Measurements from ENCODE around the gene TMEM218.

Gene TMEM218

GRCh38 chr11:125111343-125112207 lies at the start of gene TMEM218:
Gene TMEM218, minus strand, starts transcription at chr11:125111626. Its CDS starts 9,385 bp downstream, at chr11:125102241.
- in situ Hi-C loops (cut with HindIII; ENCODE audit: low sequenced_read_pairs), result no loop called here

GRCh38 chr11:125157953-125158680 lies 46.7 kb upstream of the TMEM218 start:
- in situ Hi-C loops (cut with HindIII; ENCODE audit: low sequenced_read_pairs), result no loop called here

- in situ Hi-C loops (cut with HindIII; ENCODE audit: low sequenced_read_pairs), result no loop called here
Observed at GRCh38 chr11:125157118-125157733, 45.8 kb upstream of the TMEM218 start.

DNA sequence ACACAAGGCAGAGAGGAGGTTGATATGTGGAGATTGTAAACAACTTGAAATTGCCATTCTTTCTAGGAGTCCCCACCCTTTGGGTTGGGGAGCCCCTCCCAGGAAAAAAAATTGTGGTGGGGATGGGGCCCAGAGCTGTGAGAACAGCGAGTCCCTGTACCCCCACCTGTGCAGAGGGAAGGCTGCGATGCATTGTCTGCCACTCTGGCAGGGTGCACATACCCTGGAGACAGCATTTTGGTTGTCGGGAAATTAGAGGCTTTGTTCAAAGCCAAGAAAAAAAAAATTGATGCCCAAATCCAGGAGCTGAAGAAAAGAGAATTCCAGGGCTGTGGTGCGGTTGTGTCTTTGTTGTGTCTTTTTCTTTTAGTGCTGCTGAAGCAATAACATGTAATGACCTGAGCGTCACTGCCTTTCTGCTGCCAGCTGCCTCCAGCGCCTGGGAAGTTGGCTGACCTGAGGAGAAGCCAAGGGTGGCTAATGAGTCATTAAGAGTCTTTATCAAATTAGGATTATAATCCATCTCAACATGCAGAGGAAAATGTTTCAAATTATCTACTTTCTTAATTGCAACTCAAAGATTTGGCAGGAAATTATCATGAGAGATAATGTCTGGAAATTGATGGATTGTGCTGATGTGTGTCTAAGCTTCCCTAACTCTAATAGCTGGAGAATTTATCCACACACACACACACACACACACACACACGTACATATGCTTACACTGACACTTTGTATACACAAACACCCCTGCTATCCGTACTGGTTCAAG lies 45.1 kb upstream of the TMEM218 start:
- in situ Hi-C loops (cut with HindIII; ENCODE audit: low sequenced_read_pairs), result no loop called here

DNA sequence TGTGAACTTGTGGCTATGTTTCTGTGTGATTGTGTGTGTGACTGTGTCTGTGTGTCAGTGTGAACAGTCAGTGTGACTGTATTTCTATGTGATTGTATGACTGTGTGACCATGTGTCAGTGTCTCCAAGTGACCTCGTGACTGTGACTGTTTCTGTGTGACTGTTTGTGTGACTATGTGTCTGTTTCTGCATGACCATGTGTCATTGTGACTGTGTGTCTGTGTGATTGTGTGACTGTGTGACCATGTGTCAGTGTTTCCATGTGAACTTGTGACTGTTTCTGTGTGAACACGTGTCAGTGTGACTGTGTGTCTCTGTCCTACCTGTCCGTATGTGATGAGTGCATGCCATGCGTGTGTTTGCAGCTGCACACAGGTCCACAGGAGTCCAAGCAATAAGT lies 44.3 kb upstream of the TMEM218 start:
- in situ Hi-C loops (cut with HindIII; ENCODE audit: low sequenced_read_pairs), result no loop called here

DNA sequence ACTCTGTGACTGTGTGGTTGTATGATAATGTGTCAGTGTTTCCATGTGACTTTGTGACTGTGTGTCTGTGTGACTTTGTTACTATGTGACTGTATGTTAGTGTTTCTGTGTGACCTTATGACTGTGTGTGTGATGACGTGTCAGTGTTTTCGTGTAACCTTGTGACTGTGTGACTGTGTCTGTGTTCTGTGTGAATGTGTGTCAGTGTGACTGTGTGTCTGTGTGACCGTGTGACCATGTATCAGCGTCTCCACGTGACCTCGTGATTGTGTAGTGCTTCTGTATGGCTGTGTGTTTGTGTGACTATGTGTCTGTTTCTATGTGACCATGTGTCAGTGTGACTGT lies 43.6 kb upstream of the TMEM218 start:
- in situ Hi-C loops (cut with HindIII; ENCODE audit: low sequenced_read_pairs), result no loop called here

DNA sequence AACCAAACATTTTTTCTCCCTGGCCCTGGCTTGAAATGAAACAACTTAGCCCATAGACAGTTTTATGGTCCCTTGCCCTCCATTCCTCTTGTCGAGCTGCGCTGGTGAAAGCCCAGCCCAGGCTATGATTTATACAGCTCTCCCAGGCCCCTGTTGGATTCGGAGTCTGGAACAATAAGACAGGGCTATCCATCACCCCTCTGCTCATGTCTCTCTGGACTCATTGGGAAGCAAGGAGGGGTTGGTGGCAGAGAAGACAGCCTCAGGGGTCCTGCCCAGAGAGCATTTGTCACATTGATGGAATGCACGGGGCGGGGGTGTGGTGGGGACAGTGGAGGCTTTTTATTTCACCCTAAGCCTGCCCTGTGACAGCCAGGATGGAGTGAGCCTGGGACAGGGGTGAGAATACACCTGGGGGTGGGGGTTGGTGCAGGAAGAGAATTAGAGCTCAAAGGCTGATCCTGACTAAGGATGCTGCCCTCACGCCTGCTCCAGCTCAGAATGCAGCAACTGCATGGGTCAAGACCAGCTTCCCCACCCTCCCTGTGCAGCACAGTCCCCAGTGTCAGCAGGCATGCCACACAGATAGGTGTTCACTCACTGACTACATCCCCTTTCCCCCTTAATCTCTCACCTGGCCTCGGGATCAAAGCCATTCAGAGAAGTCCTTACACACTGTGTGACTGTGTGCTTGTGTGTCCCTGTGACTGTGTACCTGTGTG lies 43.1 kb upstream of the TMEM218 start:
- in situ Hi-C loops (cut with HindIII; ENCODE audit: low sequenced_read_pairs), result no loop called here

GRCh38 chr11:125153837-125154236 lies 42.4 kb upstream of the TMEM218 start:
- in situ Hi-C loops (cut with HindIII; ENCODE audit: low sequenced_read_pairs), result no loop called here

- in situ Hi-C loops (cut with HindIII; ENCODE audit: low sequenced_read_pairs), result no loop called here
Observed at GRCh38 chr11:125148743-125149142, 37.3 kb upstream of the TMEM218 start.

GRCh38 chr11:125148011-125148410 lies 36.6 kb upstream of the TMEM218 start:
- in situ Hi-C loops (cut with HindIII; ENCODE audit: low sequenced_read_pairs), result no loop called here

DNA sequence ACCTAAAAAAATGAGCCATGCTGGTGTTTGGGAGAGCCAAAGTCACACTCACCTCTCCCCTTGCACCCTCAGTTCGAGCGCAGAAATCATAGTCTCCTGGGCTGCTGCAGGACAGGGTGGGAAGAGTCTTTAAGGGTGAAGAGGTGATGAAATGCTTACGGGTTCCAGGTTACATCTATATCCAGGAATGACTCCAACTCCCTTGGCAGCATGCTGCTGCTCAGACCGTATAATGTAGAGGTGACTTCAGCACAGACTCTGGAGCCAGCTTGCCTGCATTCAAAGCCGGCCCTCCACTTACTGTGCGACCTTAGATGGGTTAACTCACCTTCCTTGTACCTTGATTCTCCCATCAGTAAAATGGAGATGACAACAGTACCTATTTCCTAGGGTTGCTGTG lies 35.9 kb upstream of the TMEM218 start:
- in situ Hi-C loops (cut with HindIII; ENCODE audit: low sequenced_read_pairs), result no loop called here

GRCh38 chr11:125146232-125146631 lies 34.8 kb upstream of the TMEM218 start:
- in situ Hi-C loops (cut with HindIII; ENCODE audit: low sequenced_read_pairs), result no loop called here

DNA sequence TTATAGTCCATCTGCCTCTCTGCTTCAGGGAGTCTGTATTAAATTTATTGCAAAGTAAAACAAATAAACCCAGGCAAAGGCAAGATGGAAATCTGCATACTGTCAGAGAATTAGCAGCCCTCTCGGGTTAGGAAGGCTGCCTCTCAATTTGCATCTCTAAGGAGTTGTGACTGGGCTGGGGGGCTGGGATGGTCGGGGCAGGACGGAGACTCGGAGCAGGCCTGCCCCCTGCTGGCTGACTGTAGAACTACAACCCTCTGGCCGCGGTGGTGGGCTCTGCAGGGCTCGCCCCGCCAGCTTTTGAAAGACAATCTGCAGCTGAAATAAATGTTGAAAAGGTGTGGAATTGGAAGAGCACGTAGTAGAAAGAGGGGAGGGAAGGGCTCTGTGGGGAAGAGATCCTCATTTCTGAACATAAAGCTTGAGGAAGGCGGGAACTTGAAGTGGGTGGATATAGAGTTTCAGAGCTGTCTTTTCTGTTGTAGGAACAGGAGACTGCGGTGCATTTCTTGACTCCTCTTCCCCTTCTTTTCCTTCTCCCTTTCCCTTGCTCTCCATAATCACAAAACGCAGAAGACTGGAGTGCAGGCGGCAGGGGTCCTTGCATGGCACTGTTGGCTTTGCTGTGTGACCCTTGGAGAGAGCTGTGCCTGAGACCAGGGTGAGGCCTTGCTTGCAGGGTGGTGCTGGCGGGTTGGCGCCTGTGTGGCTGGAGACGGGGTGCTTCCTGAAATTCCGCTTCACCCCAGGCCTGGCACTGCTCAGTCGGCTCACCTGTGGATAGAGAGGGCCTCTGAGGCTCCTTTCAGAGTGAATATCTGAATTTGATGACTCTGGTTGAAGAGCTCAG lies 30.5 kb upstream of the TMEM218 start:
- in situ Hi-C loops (cut with HindIII; ENCODE audit: low sequenced_read_pairs), result no loop called here

GRCh38 chr11:125141178-125141577 lies 29.8 kb upstream of the TMEM218 start:
- in situ Hi-C loops (cut with HindIII; ENCODE audit: low sequenced_read_pairs), result no loop called here

GRCh38 chr11:125140233-125140632 lies 28.8 kb upstream of the TMEM218 start:
- in situ Hi-C loops (cut with HindIII; ENCODE audit: low sequenced_read_pairs), result no loop called here

DNA sequence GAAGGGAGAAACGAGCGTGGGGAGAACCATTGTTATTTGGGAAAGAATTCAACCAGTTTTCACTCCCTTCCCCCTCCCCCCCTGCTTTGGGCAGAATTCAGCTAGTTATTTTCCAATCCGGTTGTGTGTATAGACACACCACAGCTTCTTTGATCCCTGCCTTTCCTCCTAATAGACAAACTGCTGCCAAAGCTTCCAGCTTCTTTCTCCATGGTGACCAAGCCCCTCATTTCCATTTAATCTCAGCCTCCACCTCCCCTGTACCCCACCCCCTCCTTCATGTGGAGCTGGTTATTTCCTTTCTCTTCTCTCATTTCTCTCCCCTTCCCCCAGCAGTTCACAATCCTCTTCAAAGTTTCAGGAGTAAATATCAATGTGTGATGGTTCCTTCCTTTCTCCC lies 28.4 kb upstream of the TMEM218 start:
- in situ Hi-C loops (cut with HindIII; ENCODE audit: low sequenced_read_pairs), result no loop called here

- in situ Hi-C loops (cut with HindIII; ENCODE audit: low sequenced_read_pairs), result no loop called here
Observed at GRCh38 chr11:125138966-125139365, 27.5 kb upstream of the TMEM218 start.

GRCh38 chr11:125136001-125136400 lies 24.6 kb upstream of the TMEM218 start:
- in situ Hi-C loops (cut with HindIII; ENCODE audit: low sequenced_read_pairs), result no loop called here

GRCh38 chr11:125132596-125132995 lies 21.2 kb upstream of the TMEM218 start:
- in situ Hi-C loops (cut with HindIII; ENCODE audit: low sequenced_read_pairs), result no loop called here

DNA sequence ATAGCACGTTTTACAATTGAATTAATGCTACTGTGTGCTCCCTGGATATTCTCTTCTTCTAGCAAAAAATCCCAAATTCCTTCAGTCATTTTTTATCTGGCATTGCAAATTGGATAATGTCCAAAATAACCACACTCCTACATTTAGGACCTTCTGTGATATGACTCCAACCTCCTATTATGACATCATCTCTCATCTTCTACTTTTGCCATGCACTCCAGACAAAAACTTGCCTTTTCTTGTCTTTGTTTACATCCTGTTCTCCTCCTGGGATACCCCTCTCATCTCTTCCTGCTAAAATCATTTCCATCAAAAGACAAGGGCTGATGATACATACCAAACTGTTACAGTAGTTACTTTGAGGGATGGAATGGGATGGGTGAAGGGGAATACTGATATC lies 20.6 kb upstream of the TMEM218 start:
- in situ Hi-C loops (cut with HindIII; ENCODE audit: low sequenced_read_pairs), result no loop called here
